Gastroesophageal sphincter (tissue), 3 donors: Measurements from ENCODE around the gene DNAJC5.

Experiments
- EP300 ChIP-seq: sonication (generic); formaldehyde crosslinking; IDR thresholded peaks from one replicate; pipeline ENCODE4 v1.6.1; 2017; ENCODE audit warnings: antibody characterized with exemption, mild to moderate bottlenecking
- POLR2A ChIP-seq, 2 donors: fragments of 450-650 bp; IDR thresholded peaks; one replicate each; pipeline ENCODE4 v1.6.1; 2017; ENCODE audit warnings: antibody characterized with exemption in 2 of 2, mild to moderate bottlenecking in 2 of 2, moderate library complexity in 1 of 2
- POLR2AphosphoS5 ChIP-seq: sonication (generic); formaldehyde crosslinking; IDR thresholded peaks from one replicate; pipeline ENCODE4 v1.6.1; 2017; ENCODE audit warnings: antibody characterized with exemption
- TF ChIP-seq, protein P1 (sequence below), 4 experiments: fragments of 200-600 bp in 2 of 4; fragments of 450-650 bp in 2 of 4; sonication (generic) in 1 of 4; IDR thresholded peaks; one replicate each; pipeline ENCODE4 v1.5.1; 2017 to 2019; ENCODE audit warnings: antibody characterized with exemption in 4 of 4, mild to moderate bottlenecking in 2 of 4, moderate library complexity in 2 of 4

DNA sequence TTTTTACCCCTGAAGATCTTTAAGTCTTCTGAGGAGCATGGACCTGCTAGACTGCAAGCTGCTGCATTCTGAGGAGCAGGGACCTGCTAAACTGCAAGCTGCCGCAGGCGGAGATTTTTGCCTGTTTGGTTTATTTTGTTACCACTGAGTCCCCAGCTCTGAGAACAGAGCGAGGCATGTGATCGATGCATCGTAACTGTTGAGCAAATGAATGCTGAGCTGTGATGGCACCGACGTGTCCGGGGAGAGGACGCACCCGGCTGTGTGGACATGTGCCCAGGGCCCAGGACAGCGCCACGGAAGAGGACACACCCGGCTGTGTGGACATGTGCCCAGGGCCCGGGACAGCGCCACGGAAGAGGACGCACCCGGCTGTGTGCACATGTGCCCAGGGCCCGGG is 24.2 kb downstream of the DNAJC5 start:
- TF ChIP-seq, protein P1, sequence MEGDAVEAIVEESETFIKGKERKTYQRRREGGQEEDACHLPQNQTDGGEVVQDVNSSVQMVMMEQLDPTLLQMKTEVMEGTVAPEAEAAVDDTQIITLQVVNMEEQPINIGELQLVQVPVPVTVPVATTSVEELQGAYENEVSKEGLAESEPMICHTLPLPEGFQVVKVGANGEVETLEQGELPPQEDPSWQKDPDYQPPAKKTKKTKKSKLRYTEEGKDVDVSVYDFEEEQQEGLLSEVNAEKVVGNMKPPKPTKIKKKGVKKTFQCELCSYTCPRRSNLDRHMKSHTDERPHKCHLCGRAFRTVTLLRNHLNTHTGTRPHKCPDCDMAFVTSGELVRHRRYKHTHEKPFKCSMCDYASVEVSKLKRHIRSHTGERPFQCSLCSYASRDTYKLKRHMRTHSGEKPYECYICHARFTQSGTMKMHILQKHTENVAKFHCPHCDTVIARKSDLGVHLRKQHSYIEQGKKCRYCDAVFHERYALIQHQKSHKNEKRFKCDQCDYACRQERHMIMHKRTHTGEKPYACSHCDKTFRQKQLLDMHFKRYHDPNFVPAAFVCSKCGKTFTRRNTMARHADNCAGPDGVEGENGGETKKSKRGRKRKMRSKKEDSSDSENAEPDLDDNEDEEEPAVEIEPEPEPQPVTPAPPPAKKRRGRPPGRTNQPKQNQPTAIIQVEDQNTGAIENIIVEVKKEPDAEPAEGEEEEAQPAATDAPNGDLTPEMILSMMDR (IDR thresholded peaks at IDR 0.05), result no peak
- TF ChIP-seq POLR2A (IDR thresholded peaks at IDR 0.05) (no peak), EP300 (no peak), POLR2AphosphoS5 (no peak)
